ENCODE data around the gene PTPN21.

Gene PTPN21

DNA sequence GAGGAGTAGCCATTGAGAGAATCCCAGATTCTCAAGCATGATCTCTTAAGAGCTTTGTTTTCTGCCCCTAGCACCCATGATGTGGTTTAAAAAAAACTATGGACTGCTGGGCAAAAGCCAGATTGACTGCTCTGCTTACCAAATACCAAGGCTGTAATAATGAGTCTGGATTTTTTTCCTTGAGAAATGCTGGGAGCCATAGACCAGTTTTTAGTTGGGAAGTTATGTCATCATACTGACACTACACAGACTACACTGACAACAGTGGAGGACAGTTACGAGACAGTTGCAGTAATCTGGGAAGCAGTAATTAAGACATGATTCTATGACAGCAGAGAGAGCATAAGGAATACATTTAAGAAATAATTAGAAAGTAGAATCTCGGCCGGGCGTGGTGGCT, 133.5 kb downstream of the PTPN21 start:
- DNase-seq (ENCODE audit: low read depth, low spot score): no peak
- H3K4me3 ChIP-seq (ENCODE audit: low read length): no peak overlapping the region

DNA sequence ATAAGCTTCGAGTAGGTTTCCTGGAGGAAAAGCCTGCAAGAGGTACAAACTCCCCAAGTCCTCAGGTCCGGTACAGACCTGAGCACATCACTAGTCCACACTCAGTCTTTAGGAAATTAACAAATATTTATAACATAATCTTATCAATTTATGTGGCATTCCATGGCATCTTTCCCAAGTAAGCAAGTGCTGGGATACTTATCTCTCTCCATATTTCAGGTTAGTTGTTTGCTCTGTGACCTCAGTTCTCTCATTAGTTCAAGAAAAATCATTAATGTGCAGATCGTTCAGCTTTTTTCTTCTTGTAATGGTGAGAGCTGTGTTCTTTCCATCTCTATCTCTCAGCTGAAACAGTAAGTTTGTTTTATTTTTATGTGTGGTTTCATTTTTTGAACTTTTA, 134.6 kb downstream of the PTPN21 start:
- H3K4me3 ChIP-seq (ENCODE audit: low read length): no peak overlapping the region
- no peak for DNase-seq (ENCODE audit: low read depth, low spot score)

DNA sequence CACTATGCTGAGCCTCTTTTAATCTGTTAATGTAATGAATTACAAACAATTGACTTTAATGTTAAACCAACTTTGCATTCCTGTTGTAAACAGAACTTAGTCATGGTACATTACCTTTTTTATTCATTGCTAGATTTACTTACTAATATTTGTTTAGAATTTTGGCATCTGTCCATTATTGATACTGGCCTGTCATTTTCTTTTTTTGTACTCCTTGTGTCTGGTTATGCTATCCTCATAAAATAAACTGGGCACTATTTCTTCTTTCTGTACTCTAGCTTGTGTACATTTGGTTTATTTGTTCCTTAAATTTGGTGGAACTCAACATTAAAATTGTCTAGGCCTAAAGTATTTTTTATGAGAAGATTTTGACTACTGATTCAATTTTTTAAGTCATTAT, 137.2 kb downstream of the PTPN21 start:
- no peak overlapping the region for H3K4me3 ChIP-seq (ENCODE audit: low read length)
- no peak for DNase-seq (ENCODE audit: low read depth, low spot score)

Measured in Jurkat, Clone E6-1 (cell line).